NCI-H2196 treated with DMSO at 0.1 percent for 48 hours (cell line): ENCODE data around the gene MUC5B.

ENCODE experiments used
- DNase-seq: peaks from one replicate; lab custom pipeline; 2025; ENCODE audit not compliant: unreplicated experiment; lab: John Stamatoyannopoulos, UW

MUC5B gene

DNA sequence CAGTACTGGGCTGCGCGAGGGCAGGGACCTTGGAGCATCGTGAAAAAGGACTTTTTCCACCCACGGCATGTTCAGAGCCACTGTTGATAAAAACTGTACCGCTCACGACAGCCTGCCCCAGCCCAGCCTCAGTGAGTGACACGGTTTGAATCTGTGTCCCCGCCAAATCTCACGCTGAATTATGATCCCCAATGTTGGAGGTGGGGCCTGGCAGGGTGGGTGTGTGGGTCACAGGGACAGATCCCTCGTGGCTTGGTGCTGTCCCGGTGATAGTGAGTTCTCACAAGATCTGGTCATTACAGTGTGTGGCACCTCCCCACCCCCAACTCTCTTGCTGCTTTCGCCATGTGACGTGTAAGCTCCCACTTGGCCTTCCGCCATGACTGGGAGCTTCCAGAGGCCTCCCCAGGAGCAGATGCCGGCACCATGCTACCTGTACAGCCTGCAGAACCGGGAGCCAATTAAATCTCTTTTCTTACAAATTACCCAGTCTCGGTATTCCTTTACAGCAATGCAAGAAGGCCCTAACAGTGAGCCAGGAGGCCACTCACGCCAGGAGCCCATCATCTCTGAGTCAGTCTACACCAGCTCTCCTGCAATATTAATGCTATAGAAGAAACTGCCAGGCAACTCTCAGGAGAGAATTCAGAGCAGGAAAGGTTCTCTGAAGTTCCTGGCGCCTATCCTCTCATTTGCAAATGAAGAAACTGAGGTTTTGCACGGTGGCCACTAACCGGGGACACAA, 85.3 kb downstream of the MUC5B start:
- DNase-seq = no peak

DNA sequence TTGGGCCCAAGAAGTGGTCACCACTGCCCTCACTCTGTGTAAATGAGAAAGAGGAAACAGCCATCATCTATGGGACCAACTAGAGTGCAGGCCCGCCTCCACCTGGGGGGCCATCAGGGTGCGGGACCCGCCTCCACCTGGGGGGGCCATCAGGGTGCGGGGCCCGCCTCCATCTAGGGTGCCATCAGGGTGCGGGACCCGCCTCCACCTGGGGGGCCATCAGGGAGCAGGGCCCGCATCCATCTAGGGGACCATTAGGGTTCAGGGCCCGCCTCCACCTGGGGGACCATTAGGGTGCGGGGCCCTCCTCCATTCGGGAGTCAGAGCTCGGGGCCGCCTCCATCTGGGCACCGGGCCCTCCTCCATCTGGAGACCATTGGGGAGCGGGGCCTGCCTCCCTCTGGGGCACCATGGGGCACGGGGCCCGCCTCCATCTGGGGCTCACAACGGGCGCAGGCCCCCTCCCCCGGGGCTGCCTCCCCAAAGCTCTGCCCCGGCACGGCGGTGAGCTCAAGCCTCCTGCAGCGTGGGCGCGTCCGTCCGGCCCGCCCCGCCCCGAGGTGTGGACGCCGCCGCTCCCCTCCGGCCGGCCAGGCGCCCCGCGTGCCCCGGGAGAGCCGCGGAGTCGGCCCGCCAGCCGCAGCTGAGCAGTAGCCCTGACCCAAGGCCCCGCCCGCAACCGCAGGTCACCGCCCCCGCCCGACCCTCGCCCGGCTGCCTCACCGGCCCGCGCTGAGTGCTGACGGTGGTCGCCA, 86.1 kb downstream of the MUC5B start:
- DNase-seq = no peak

DNA sequence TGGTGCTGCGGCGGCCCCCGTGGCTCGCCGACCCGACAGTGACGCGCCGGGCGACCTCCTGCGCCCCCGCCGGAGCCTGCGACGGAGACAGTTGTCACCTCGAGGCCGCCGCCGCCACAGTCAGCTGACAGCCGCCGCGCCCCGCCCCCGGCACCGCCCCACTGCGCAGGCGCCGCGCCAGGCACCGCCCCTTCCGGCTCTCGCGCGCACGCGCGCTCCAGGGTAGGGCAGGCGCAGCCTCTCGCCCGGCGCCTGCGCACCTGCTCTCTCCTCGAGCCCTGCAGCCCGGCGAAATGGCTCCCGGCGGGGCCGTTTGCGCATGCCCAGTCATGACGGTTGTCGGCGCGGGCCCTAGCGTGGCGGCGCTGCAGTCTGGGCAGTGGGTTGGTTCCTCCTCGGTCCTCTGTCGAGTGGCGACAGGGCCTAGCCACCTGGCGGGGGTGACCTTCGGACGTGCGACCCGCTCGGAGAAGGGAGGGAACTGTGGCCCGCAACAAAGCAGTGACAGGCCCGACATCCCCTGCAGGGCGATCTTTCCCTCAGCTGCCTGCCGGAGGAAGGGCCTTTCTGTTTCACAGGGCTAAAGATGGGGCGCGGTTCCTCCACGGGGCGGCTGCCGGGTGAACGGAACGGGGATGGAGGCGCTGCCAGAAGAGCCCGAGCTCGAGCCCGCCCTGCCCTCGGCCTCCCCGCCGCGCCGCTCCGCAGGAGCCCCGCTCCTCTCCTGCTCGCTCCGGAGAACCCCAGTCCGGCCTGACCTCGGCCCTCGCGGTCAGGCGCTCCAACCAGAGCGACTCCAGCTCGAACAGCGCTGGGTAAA, 86.8 kb downstream of the MUC5B start, which contains the start of gene TOLLIP:
TOLLIP (minus strand) TSS at position 135 of the 820 bp plus-strand sequence; CDS start at position 1, 134 bp downstream.
- peak; percentile 92 for DNase-seq

DNA sequence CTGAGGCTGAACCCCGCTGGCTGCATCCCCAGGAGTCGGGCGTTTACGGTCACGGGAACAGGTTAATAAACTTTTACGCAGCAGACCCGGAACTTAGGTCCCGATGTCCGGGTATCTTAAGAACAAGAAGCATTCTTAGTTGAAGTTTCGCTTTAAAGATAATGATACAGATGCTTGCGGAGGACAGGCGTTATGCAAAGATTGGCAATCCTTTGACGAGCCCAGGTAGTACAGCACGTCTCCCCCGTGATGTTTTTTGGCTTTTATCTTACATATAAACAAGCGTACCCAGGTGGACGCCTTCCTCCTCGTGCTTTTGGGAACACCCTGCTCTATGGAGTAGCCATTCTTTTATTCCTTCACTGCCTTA, 87.4 kb downstream of the MUC5B start:
- no peak for DNase-seq

DNA sequence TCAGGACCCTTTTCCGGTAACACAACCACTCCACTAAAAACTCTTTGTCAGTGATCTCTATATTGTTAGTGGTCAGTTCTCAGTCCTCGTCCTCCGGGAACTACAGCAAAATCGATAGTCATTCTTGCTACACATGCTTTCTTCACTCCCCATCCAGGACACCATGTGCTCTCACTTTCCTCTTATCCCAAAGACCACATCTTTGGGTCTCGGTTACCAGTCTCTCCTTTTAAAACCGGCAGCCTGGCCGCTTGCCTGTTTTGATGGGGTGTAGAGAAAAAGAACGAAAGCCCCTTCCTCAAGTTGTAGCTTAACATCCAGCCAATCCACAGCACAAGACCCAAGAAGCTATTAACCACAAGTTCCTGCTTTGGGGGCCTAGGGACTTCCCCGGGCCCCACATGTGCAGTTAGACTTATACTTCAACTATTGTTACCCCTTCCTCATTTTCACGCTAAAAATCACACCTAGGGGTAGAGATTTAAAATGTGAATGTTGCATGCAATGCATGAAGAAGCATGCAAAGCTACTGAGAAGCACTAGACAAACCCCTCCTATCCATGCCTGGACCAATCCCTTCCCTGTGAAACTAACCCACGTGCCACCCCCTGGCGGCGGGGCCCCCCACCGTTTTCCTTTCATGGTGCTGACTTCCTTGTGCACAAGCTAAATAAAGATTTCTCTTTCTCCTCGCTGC, 88.1 kb downstream of the MUC5B start:
- DNase-seq = no peak
